K562 (cell line): ENCODE data around the gene BEND5. TPM values are rescaled to one million over a fixed set of nuclear protein-coding genes. Genes with fewer than 3 reads are reported as not detected.

ENCODE experiments used
- ATAC-seq: fragments of 200-7000 bp; cut with Tn5 transposase; 3 replicates; pipeline ENCODE4 v1.9.1; 2020; ENCODE audit warnings: moderate library complexity
- BruUV-seq: library from RNA; stranded (reverse); fragments of 400-500 nt; replicated peaks from 2 replicates; lab custom pipeline; 2021; lab: Mats Ljungman, UMichigan
- CTCF ChIA-PET: fragments of 300-600 bp; formaldehyde crosslinking; extraction: SDS; loops from one replicate; lab custom pipeline; 2021; ENCODE audit warnings: low intra/inter-chr PET ratio; lab: Yijun Ruan, JAX
- POLR2A ChIA-PET: fragments of 300-600, 350-650 bp; sonication (Branson Sonifier 250); formaldehyde crosslinking; extraction: SDS; loops from one replicate; lab custom pipeline; 2021; ENCODE audit warnings: antibody characterized with exemption, inconsistent platforms; lab: Yijun Ruan, JAX
- DNase-seq, 4 experiments: peaks; one replicate each; pipeline versions ENCODE4 v3.0.0 to v3.0.0-alpha.2; 2011 to 2018; ENCODE audit warnings: low spot score in 3 of 4, mixed read lengths in 3 of 4; ENCODE audit errors: extremely low read depth in 1 of 4
- FAIRE-seq: peaks from 2 replicates; lab custom pipeline; 2011; peaks lifted over from hg19 to GRCh38; lab: Jason Lieb, UNC
- H2AFZ ChIP-seq: 2 replicates; pipeline ENCODE4 v1.6.0; 2011; ENCODE audit warnings: low read depth, low read length, control low read depth, inconsistent platforms
- H3K27ac ChIP-seq: fragments of 200-600 bp; 3 replicates; pipeline ENCODE4 v1.8.0; 2011; ENCODE audit warnings: low read depth, mild to moderate bottlenecking, control low read depth, inconsistent platforms, low read length, moderate library complexity, mixed read lengths; ENCODE audit errors: extremely low read depth
- H3K27me3 ChIP-seq, 2 experiments: fragments of 300-600 bp in 1 of 2; 2 replicates in 1 of 2; 3 replicates in 1 of 2; pipeline versions ENCODE4 v1.6.0 to v1.8.0; 2011; ENCODE audit warnings: inconsistent platforms in 2 of 2, low read length in 2 of 2, mild to moderate bottlenecking in 1 of 2, mixed read lengths in 1 of 2, moderate library complexity in 1 of 2; ENCODE audit not compliant: control insufficient read depth in 2 of 2, insufficient read depth in 2 of 2
- H3K36me3 ChIP-seq: fragments of 300-600 bp; 3 replicates; pipeline ENCODE4 v1.8.0; 2011; ENCODE audit warnings: mild to moderate bottlenecking, low read length, inconsistent platforms; ENCODE audit not compliant: control insufficient read depth, insufficient read depth
- H3K4me1 ChIP-seq, 2 experiments: fragments of 200-600 bp in 1 of 2; replicated peaks in 1 of 2; 2 replicates in 1 of 2; 3 replicates in 1 of 2; pipeline versions ENCODE4 v1.5.1 to v1.8.0; 2011; ENCODE audit warnings: inconsistent platforms in 2 of 2, low read length in 2 of 2, mild to moderate bottlenecking in 1 of 2, mixed read lengths in 1 of 2, moderate library complexity in 1 of 2; ENCODE audit not compliant: control insufficient read depth in 2 of 2, insufficient read depth in 2 of 2
- H3K4me2 ChIP-seq: 2 replicates; pipeline ENCODE4 v1.6.1; 2011; ENCODE audit warnings: low read length, control low read depth, inconsistent platforms, mixed read lengths; ENCODE audit not compliant: insufficient read depth
- H3K4me3 ChIP-seq: fragments of 200-600 bp; sonication (generic), shearing (Covaris generic); 2 replicates; pipeline ENCODE4 v1.5.1; 2016; ENCODE audit warnings: control low read depth, inconsistent platforms
- H3K79me2 ChIP-seq: fragments of 200-600 bp; 3 replicates; pipeline ENCODE4 v1.8.0; 2011; ENCODE audit warnings: low read length, inconsistent platforms; ENCODE audit not compliant: control insufficient read depth, insufficient read depth
- H3K9ac ChIP-seq, 2 experiments: 2 replicates each; pipeline versions ENCODE4 v1.6.0 to v1.6.1; 2011; ENCODE audit warnings: low read depth in 2 of 2, low read length in 2 of 2, control low read depth in 1 of 2, inconsistent platforms in 1 of 2, mild to moderate bottlenecking in 1 of 2, mixed read lengths in 1 of 2; ENCODE audit not compliant: insufficient read depth in 1 of 2
- H3K9me1 ChIP-seq: one replicate; pipeline ENCODE4 v1.6.0; 2011; ENCODE audit warnings: inconsistent platforms, mild to moderate bottlenecking, low read length, moderate library complexity; ENCODE audit not compliant: control insufficient read depth, insufficient read depth
- H3K9me3 ChIP-seq: replicated peaks from 2 replicates; pipeline ENCODE4 v1.5.1; 2011; ENCODE audit warnings: low read depth, low read length, inconsistent platforms; ENCODE audit not compliant: control insufficient read depth, insufficient read depth
- H4K20me1 ChIP-seq: replicated peaks from 2 replicates; pipeline ENCODE4 v1.6.1; 2011; ENCODE audit warnings: low read length, inconsistent platforms, mixed read lengths; ENCODE audit not compliant: control insufficient read depth, insufficient read depth
- BRD4 ChIP-seq: fragments of 200-600 bp; sonication (generic); IDR thresholded peaks from 2 replicates; pipeline ENCODE4 v1.6.1; 2017; ENCODE audit warnings: inconsistent platforms
- DDX20 ChIP-seq: fragments of 450-650 bp; IDR thresholded peaks from 2 replicates; pipeline ENCODE4 v1.6.1; 2016; ENCODE audit warnings: missing genetic modification characterization, low read depth, mild to moderate bottlenecking, missing compliant biosample characterization, moderate library complexity
- FUS ChIP-seq: fragments of 200-400 bp; formaldehyde crosslinking; optimal IDR thresholded peaks from 2 replicates; pipeline ENCODE3; 2017; ENCODE audit warnings: low read depth, low read length
- HIVEP1 ChIP-seq: fragments of 250-450 bp; sonication (Bioruptor Pico); IDR thresholded peaks from 2 replicates; pipeline ENCODE4 v1.4.0; 2020; ENCODE audit warnings: mild to moderate bottlenecking
- HMG20A ChIP-seq: fragments of 450-650 bp; formaldehyde crosslinking; conservative IDR thresholded peaks from 2 replicates; pipeline ENCODE4 v1.4.0; 2020; ENCODE audit warnings: mild to moderate bottlenecking, mixed read lengths
- MAFG ChIP-seq: fragments of 450-650 bp; conservative IDR thresholded peaks from 2 replicates; pipeline ENCODE4 v1.6.1; 2016; ENCODE audit warnings: missing genetic modification characterization, missing compliant biosample characterization
- POLR2A ChIP-seq: fragments of 450-650 bp; conservative IDR thresholded peaks from 2 replicates; pipeline ENCODE4 v1.6.1; 2016
- RBM34 ChIP-seq: fragments of 200-400 bp; formaldehyde crosslinking; IDR thresholded peaks from 2 replicates; pipeline ENCODE4 v1.6.1; 2018; ENCODE audit warnings: low read length, borderline replicate concordance; ENCODE audit not compliant: insufficient read depth
- TAF15 ChIP-seq: fragments of 200-400 bp; formaldehyde crosslinking; IDR thresholded peaks from 2 replicates; pipeline ENCODE4 v1.6.1; 2017; ENCODE audit warnings: mild to moderate bottlenecking, low read depth, low read length, moderate library complexity
- U2AF2 ChIP-seq: fragments of 200-400 bp; formaldehyde crosslinking; optimal IDR thresholded peaks from 2 replicates; pipeline ENCODE3; 2017; ENCODE audit warnings: low read depth, mild to moderate bottlenecking, low read length
- ZNF165 ChIP-seq: fragments of 250-450 bp; sonication (Bioruptor Pico); IDR thresholded peaks from 2 replicates; pipeline ENCODE4 v1.4.0; 2020; ENCODE audit warnings: borderline replicate concordance
- WGBS: fragments of 100-300 bp; shearing (Covaris generic); methylation state at CpG from one replicate; pipeline ENCODE4 v1.1.6; 2016; ENCODE audit warnings: low coverage, mixed read lengths; ENCODE audit not compliant: insufficient coverage; ENCODE audit errors: missing lambda C conversion rate; 5-methylcytosine and 5-hydroxymethylcytosine counted together
- in situ Hi-C: fragments of 300-500 bp; cut with MboI; formaldehyde crosslinking; loops from 4 replicates; pipeline ENCODE4 v1.15.0; 2018; ENCODE audit warnings: inconsistent platforms, mixed read lengths
- intact Hi-C: fragments of 100-400 bp; cut with micrococcal nuclease; formaldehyde crosslinking; loops from 2 replicates; pipeline ENCODE4 v1.14.2; 2022
- polyA plus RNA-seq, 8 experiments: library from polyadenylated mRNA; depleted of rRNA in 4 of 8; stranded (reverse) in 5 of 8; unstranded in 3 of 8; fragments of >200 nt; fragmentation: Nextera tagmentation in 2 of 8; fragmentation: Illumina TruSeq in 1 of 8; extraction: Ambion mirVana in 2 of 8; extraction: Trizol in 1 of 8; gene quantifications; 2 replicates each; pipeline versions ENCODE4 v1.2.1 to v1.2.3, GENCODE V29; 2011 to 2014; ENCODE audit warnings: inconsistent platforms in 1 of 8, missing spikeins in 1 of 8
- total RNA-seq, 7 experiments: library from RNA; depleted of rRNA in 6 of 7; stranded (reverse); fragments of >200 nt in 6 of 7; fragmentation: Illumina TruSeq in 2 of 7; extraction: Trizol in 2 of 7; gene quantifications; 2 replicates each; pipeline versions ENCODE4 v1.2.1 to v1.2.3, GENCODE V29; 2011 to 2021; ENCODE audit warnings: low replicate concordance in 1 of 7
- TF ChIP-seq, protein P1 (sequence below): fragments of 250-450 bp; sonication (Bioruptor Pico); IDR thresholded peaks from 2 replicates; pipeline ENCODE4 v1.5.0; 2021
- TF ChIP-seq, protein P2 (sequence below), 2 experiments: fragments of 450-650 bp in 1 of 2; IDR thresholded peaks; 2 replicates each; pipeline ENCODE4 v1.6.1; 2011 to 2017; ENCODE audit warnings: low read depth in 2 of 2, antibody characterized with exemption in 1 of 2, borderline replicate concordance in 1 of 2, low read length in 1 of 2, mild to moderate bottlenecking in 1 of 2, mixed read lengths in 1 of 2; ENCODE audit not compliant: control insufficient read depth in 1 of 2

BEND5 gene
- total and polyA plus RNA-seq, 9 of the 15 experiments (the other 6 are each of a cell fraction or from before 2014, with no cell fraction given): not detected

DNA sequence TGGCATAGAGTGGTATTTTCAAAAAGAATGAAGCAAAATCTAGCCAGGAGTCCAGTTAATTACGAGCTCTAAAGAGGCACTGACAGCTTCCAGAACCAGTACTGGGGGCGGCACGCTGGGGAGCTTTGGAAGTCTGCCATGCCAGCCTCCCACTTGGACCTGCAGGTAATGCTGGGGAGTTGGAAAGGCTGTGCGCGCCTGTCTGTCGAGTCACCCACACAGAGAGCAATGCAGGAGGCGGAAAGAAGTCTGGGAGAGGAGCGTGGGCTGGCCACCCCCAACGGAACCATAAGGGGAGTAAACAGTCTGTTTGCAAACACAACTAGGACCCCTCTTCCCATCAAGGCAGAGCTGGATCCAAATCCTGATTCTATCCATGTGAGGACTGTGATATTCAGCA, 84.5 kb downstream of the BEND5 start:
- ATAC-seq (no peak), FAIRE-seq (no peak), DNase-seq (no peak)
- intact Hi-C loops: no loop called here
- ChIA-PET CTCF (no interaction called here), POLR2A (interaction anchor here (0.6 kb wide), 1 partner anchor 117 kb away, joined by 3 read pairs; no protein-coding TSS in a partner anchor)
- TF ChIP-seq ZNF165: no peak
- no peak for TF ChIP-seq HIVEP1 (CRISPR knock-in tag)
- no peak for TF ChIP-seq FUS
- TF ChIP-seq BRD4: no peak
- Histone ChIP-seq H3K4me1 (no peaks in the 10 kb centered on the region), H3K9me3 (no peaks in the 10 kb centered on the region), H3K79me2 (no peaks in the 10 kb centered on the region), H3K27ac (no peak overlapping the region), H3K4me3 (no peak overlapping the region), H2AFZ (no peak overlapping the region), H4K20me1 (no peaks in the 10 kb centered on the region), H3K9me1 (no peaks in the 10 kb centered on the region), H3K36me3 (no peaks in the 10 kb centered on the region), H3K4me2 (no peak overlapping the region), H3K27me3 (peaks cover 0 to 6% of the 10 kb centered on the region in 2 experiments; a peak in 1 of 5 replicates), H3K9ac (no peak overlapping the region)
- WGBS: 0% methylated on average over 8 of the region's 9 CpGs
- in situ Hi-C loops: no loop called here
- BruUV-seq: no TSS peak

DNA sequence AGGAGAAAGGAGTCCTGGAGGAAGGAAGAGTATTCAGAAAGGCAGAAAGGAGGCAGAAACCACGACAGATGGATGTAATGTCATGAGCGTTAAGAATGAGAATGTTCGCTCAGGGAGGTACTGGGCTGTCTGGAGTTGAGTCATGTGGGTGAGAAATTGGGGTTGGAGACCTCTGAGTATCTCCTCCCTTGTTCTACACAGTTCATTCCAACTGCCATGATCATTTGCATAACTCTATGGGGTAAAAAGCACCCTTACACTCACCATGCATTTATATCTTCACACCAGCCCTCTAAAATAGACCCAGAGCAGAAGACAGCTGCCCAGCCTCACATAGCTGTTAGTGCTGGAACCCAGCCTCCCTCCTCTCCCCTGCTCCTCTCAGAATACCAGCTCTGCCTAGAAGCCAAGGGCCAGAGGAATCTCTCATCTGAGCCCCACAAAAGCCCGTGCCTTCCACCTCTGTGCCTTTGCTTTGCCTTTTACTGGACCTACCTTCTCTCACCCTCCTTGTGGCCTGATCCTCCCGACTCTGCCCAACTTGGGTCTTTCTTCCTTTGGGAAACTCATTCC, 85.2 kb downstream of the BEND5 start:
- no peak overlapping the region for H3K27ac ChIP-seq
- DNase-seq: no peak
- FAIRE-seq: no peak
- H3K9ac ChIP-seq: no peak overlapping the region
- H3K79me2 ChIP-seq: no peaks in the 10 kb centered on the region
- BruUV-seq: no TSS peak
- H3K4me1 ChIP-seq: no peaks in the 10 kb centered on the region
- POLR2A ChIA-PET: no interaction called here
- no peaks in the 10 kb centered on the region for H3K9me1 ChIP-seq
- H3K36me3 ChIP-seq: no peaks in the 10 kb centered on the region
- H3K4me3 ChIP-seq: no peak overlapping the region
- H2AFZ ChIP-seq: no peak overlapping the region
- intact Hi-C loops (no loop called here), in situ Hi-C loops (no loop called here)
- H3K9me3 ChIP-seq: no peaks in the 10 kb centered on the region
- no peak overlapping the region for H3K4me2 ChIP-seq
- ATAC-seq: no peak
- CTCF ChIA-PET: no interaction called here
- H4K20me1 ChIP-seq: no peaks in the 10 kb centered on the region
- WGBS: 1% methylated on average over 5 of the region's 5 CpGs
- peaks cover 0 to 6% of the 10 kb centered on the region in 2 experiments; a peak in 1 of 5 replicates for H3K27me3 ChIP-seq
- TF ChIP-seq POLR2A (no peak), MAFG (no peak), HMG20A (CRISPR knock-in tag) (no peak), RBM34 (no peak), U2AF2 (no peak), TAF15 (no peak), DDX20 (tag) (no peak)
- TF ChIP-seq, protein P1, sequence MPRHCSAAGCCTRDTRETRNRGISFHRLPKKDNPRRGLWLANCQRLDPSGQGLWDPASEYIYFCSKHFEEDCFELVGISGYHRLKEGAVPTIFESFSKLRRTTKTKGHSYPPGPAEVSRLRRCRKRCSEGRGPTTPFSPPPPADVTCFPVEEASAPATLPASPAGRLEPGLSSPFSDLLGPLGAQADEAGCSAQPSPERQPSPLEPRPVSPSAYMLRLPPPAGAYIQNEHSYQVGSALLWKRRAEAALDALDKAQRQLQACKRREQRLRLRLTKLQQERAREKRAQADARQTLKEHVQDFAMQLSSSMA (CRISPR knock-in tag): no peak
- TF ChIP-seq, protein P2, sequence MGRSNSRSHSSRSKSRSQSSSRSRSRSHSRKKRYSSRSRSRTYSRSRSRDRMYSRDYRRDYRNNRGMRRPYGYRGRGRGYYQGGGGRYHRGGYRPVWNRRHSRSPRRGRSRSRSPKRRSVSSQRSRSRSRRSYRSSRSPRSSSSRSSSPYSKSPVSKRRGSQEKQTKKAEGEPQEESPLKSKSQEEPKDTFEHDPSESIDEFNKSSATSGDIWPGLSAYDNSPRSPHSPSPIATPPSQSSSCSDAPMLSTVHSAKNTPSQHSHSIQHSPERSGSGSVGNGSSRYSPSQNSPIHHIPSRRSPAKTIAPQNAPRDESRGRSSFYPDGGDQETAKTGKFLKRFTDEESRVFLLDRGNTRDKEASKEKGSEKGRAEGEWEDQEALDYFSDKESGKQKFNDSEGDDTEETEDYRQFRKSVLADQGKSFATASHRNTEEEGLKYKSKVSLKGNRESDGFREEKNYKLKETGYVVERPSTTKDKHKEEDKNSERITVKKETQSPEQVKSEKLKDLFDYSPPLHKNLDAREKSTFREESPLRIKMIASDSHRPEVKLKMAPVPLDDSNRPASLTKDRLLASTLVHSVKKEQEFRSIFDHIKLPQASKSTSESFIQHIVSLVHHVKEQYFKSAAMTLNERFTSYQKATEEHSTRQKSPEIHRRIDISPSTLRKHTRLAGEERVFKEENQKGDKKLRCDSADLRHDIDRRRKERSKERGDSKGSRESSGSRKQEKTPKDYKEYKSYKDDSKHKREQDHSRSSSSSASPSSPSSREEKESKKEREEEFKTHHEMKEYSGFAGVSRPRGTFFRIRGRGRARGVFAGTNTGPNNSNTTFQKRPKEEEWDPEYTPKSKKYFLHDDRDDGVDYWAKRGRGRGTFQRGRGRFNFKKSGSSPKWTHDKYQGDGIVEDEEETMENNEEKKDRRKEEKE (IDR thresholded peaks at IDR 0.05; ENCODE audit: borderline replicate concordance in 1 of 2, control insufficient read depth in 1 of 2, low read depth in 2 of 2, low read length in 1 of 2): no peak
